IPS-15b (cell line): ENCODE data around the gene CYP3A7.
"Not testable (repeated sequence)": the region's sequence is repeated elsewhere in the genome, so short reads cannot be mapped to it uniquely, and the experiment has no call there.

Experiments used
- H3K27me3 ChIP-seq: one replicate; pipeline ENCODE4 v1.6.1; 2013; ENCODE audit warnings: low read length; ENCODE audit not compliant: control insufficient read depth, insufficient read depth
- H3K36me3 ChIP-seq: one replicate; pipeline ENCODE4 v1.6.1; 2013; ENCODE audit warnings: low read length; ENCODE audit not compliant: control insufficient read depth, insufficient read depth
- H3K4me1 ChIP-seq: one replicate; pipeline ENCODE4 v1.6.1; 2013; ENCODE audit warnings: mild to moderate bottlenecking, low read length; ENCODE audit not compliant: control insufficient read depth, insufficient read depth
- H3K4me3 ChIP-seq: one replicate; pipeline ENCODE4 v1.5.1; 2013; ENCODE audit warnings: low read depth, low read length
- H3K9ac ChIP-seq: one replicate; pipeline ENCODE4 v1.6.1; 2013; ENCODE audit warnings: low read depth, mild to moderate bottlenecking, low read length
- H3K9me3 ChIP-seq: one replicate; pipeline ENCODE4 v1.6.1; 2013; ENCODE audit warnings: mild to moderate bottlenecking, low read length; ENCODE audit not compliant: control insufficient read depth, insufficient read depth

CYP3A7 gene

GRCh38 chr7:99739699-99740572, 4.9 kb upstream of the CYP3A7 start:
- Histone ChIP-seq H3K9me3 (no peaks in the 10 kb centered on the region), H3K36me3 (no peaks in the 10 kb centered on the region), H3K27me3 (no peaks in the 10 kb centered on the region), H3K4me3 (no peak overlapping the region), H3K9ac (no peak overlapping the region), H3K4me1 (no peaks in the 10 kb centered on the region)

GRCh38 chr7:99737726-99738125, 2.7 kb upstream of the CYP3A7 start:
- H3K4me3 ChIP-seq, result no peak overlapping the region
- H3K27me3 ChIP-seq, result no peaks in the 10 kb centered on the region
- H3K36me3 ChIP-seq, result no peaks in the 10 kb centered on the region
- no peaks in the 10 kb centered on the region for H3K4me1 ChIP-seq
- H3K9ac ChIP-seq, result no peak overlapping the region
- no peaks in the 10 kb centered on the region for H3K9me3 ChIP-seq

GRCh38 chr7:99736667-99737066, 1.7 kb upstream of the CYP3A7 start:
- not testable (repeated sequence) for H3K36me3 ChIP-seq

GRCh38 chr7:99733448-99733847, 1.5 kb downstream of the CYP3A7 start:
- Histone ChIP-seq H3K9me3 (no peaks in the 10 kb centered on the region), H3K36me3 (no peaks in the 10 kb centered on the region), H3K27me3 (no peaks in the 10 kb centered on the region), H3K4me1 (no peaks in the 10 kb centered on the region), H3K4me3 (no peak overlapping the region), H3K9ac (no peak overlapping the region)

More at GRCh38 chr7:99736667-99737066, 1.7 kb upstream of the CYP3A7 start:
- H3K27me3 ChIP-seq, H3K4me3 ChIP-seq, H3K4me1 ChIP-seq, H3K9me3 ChIP-seq, H3K9ac ChIP-seq: not testable (repeated sequence)

- H3K27me3 ChIP-seq, result no peaks in the 10 kb centered on the region
- no peak overlapping the region for H3K4me3 ChIP-seq
- H3K4me1 ChIP-seq, result no peaks in the 10 kb centered on the region
- H3K36me3 ChIP-seq, result no peaks in the 10 kb centered on the region
- no peaks in the 10 kb centered on the region for H3K9me3 ChIP-seq
- no peak overlapping the region for H3K9ac ChIP-seq
Observed at GRCh38 chr7:99733003-99733402, 2.0 kb downstream of the CYP3A7 start.

- H3K9me3 ChIP-seq, result no peaks in the 10 kb centered on the region
- H3K27me3 ChIP-seq, result no peaks in the 10 kb centered on the region
- no peaks in the 10 kb centered on the region for H3K4me1 ChIP-seq
- H3K9ac ChIP-seq, result no peak overlapping the region
- no peak overlapping the region for H3K4me3 ChIP-seq
- no peaks in the 10 kb centered on the region for H3K36me3 ChIP-seq
Observed at GRCh38 chr7:99731638-99732374, 3.2 kb downstream of the CYP3A7 start.

- Histone ChIP-seq H3K36me3 (no peaks in the 10 kb centered on the region), H3K4me1 (no peaks in the 10 kb centered on the region), H3K9me3 (no peaks in the 10 kb centered on the region), H3K4me3 (no peak overlapping the region), H3K9ac (no peak overlapping the region), H3K27me3 (no peaks in the 10 kb centered on the region)
Observed at GRCh38 chr7:99730992-99731391, 4.0 kb downstream of the CYP3A7 start.

- Histone ChIP-seq H3K4me3 (no peak overlapping the region), H3K36me3 (no peaks in the 10 kb centered on the region), H3K9ac (no peak overlapping the region), H3K9me3 (no peaks in the 10 kb centered on the region), H3K27me3 (no peaks in the 10 kb centered on the region), H3K4me1 (no peaks in the 10 kb centered on the region)
Observed at GRCh38 chr7:99730238-99730810, 4.7 kb downstream of the CYP3A7 start.

GRCh38 chr7:99729486-99730237, 5.3 kb downstream of the CYP3A7 start:
- Histone ChIP-seq H3K9me3 (no peaks in the 10 kb centered on the region), H3K4me1 (no peaks in the 10 kb centered on the region), H3K36me3 (no peaks in the 10 kb centered on the region), H3K27me3 (no peaks in the 10 kb centered on the region), H3K9ac (no peak overlapping the region), H3K4me3 (no peak overlapping the region)

- no peaks in the 10 kb centered on the region for H3K4me1 ChIP-seq
- H3K9ac ChIP-seq, result no peak overlapping the region
Observed at GRCh38 chr7:99728615-99729014, 6.4 kb downstream of the CYP3A7 start.

GRCh38 chr7:99723201-99723600, 11.8 kb downstream of the CYP3A7 start:
- H3K9ac ChIP-seq, H3K4me3 ChIP-seq, H3K36me3 ChIP-seq, H3K27me3 ChIP-seq, H3K4me1 ChIP-seq, H3K9me3 ChIP-seq: not testable (repeated sequence)

More at GRCh38 chr7:99728615-99729014, 6.4 kb downstream of the CYP3A7 start:
- H3K4me3 ChIP-seq, result no peak overlapping the region
- no peaks in the 10 kb centered on the region for H3K36me3 ChIP-seq
- no peaks in the 10 kb centered on the region for H3K9me3 ChIP-seq
- H3K27me3 ChIP-seq, result no peaks in the 10 kb centered on the region
